ENCODE data around the gene PLXNA4. TPM values are rescaled to one million over a fixed set of nuclear protein-coding genes. Genes with fewer than 3 reads are reported as not detected.

The PLXNA4 gene
- total RNA-seq, 4 donors from 2014 or later, result 0.49 to 7.1 (median 2.0) TPM

DNA sequence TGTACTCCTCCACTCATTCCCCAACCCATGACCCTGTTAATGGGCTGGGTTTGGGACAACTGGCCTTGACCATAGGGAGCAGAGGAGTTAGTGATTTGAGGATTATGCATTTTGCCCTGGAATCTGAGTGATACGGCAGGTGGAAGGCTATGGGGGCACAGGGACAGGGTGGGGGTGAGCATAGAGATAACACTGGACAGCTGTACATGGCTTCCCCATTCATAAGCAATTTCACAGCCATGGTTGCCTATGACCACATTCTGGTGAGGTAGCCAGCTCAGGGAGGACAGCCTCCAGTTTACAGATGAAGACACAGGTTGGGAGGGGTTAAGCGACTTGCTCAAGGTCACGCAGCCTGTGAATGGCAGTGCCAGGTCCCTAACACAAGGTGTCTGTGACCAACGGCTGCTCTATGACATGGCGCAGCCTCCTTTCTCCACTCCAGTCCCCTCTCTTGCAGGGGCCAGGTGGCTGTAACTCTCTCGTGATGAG is 319.5 kb downstream of the PLXNA4 start:
- Histone ChIP-seq H3K4me3 (no peak overlapping the region), H3K27ac (peak overlapping the region in 3 of 4 donors; percentile 75 to 80 (median 79)), H3K9me3 (no peaks in the 10 kb centered on the region), H3K4me1 (peaks cover 0 to 25% (median 0%) of the 10 kb centered on the region in 3 donors), H3K36me3 (no peaks in the 10 kb centered on the region), H3K27me3 (peaks cover 0 to 5% (median 0%) of the 10 kb centered on the region in 4 donors)
- no peak for DNase-seq
- TF ChIP-seq, protein P1, sequence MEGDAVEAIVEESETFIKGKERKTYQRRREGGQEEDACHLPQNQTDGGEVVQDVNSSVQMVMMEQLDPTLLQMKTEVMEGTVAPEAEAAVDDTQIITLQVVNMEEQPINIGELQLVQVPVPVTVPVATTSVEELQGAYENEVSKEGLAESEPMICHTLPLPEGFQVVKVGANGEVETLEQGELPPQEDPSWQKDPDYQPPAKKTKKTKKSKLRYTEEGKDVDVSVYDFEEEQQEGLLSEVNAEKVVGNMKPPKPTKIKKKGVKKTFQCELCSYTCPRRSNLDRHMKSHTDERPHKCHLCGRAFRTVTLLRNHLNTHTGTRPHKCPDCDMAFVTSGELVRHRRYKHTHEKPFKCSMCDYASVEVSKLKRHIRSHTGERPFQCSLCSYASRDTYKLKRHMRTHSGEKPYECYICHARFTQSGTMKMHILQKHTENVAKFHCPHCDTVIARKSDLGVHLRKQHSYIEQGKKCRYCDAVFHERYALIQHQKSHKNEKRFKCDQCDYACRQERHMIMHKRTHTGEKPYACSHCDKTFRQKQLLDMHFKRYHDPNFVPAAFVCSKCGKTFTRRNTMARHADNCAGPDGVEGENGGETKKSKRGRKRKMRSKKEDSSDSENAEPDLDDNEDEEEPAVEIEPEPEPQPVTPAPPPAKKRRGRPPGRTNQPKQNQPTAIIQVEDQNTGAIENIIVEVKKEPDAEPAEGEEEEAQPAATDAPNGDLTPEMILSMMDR (IDR thresholded peaks at IDR 0.05), result no peak
- TF ChIP-seq POLR2A (IDR thresholded peaks at IDR 0.05), result no peak
- 67 to 68% methylated on average over 6 of the region's 6 CpGs for WGBS, 2 donors
- intact Hi-C loops (cut with DNase I), result no loop called here

DNA sequence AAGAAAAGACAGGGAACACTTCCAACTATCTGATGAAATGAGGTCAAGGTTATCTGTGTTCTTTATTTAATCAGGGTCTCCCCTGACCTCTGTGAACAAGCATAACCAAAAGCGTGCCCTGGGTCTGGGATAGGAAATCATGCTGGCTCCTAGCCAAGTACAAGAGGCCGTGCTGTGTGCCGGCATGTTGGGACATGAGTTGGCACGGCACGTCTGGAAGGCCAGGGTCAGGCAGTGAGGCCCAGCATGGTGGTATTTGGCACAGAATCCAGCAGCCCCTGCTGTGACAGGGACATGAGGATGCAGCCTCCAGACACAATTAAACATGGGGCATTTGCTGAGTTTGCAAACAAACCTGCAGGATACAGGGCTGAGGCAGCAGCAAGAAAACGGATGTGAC is 320.4 kb downstream of the PLXNA4 start:
- peaks cover 0 to under 1% (median 0%) of the 10 kb centered on the region in 4 donors for H3K27me3 ChIP-seq
- H3K9me3 ChIP-seq, result no peaks in the 10 kb centered on the region
- peaks cover under 1 to 34% (median 5%) of the 10 kb centered on the region in 3 donors for H3K4me1 ChIP-seq
- 19 to 24% methylated on average over 3 to 6 of the region's 6 CpGs for WGBS, 2 donors
- TF ChIP-seq POLR2A (IDR thresholded peaks at IDR 0.05), result no peak
- TF ChIP-seq, protein P1 (IDR thresholded peaks at IDR 0.05), result no peak
- no peak overlapping the region for H3K4me3 ChIP-seq
- no peaks in the 10 kb centered on the region for H3K36me3 ChIP-seq
- peak overlapping the region; percentile 21 to 80 (median 77) for H3K27ac ChIP-seq
- intact Hi-C loops (cut with DNase I), result no loop called here
- no peak for DNase-seq

DNA sequence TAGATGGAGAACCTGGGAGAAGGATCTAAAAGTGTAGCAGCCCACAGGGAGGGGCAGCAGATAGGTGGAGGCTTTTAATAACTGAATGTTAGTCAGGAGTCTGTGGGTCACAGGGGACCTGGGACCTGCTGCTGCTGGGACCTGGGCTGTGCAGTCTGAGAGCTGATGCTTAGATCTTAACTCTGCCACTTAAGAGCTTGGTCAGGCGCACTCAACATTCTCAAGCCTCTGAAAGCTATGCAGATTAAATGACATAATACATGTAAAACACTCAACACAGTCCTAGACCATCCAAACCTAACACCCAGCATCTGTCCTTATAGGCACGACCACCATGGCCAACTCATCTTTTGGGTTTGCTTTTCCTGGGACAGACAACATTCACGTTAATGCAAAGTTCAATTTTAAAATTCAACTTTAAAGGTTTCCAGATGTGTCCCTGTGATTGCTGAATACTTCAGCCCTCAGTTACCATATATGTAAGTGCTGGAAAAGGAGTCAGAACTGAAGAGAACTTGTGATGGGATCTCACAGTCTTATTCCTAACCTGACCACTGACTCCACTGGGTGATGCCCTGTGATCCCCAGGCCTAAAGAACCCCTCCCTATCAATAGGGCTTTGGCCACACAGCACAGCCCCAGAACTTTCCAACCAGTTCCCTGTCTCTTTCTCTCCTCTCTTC is 321.0 kb downstream of the PLXNA4 start:
- peaks cover 5 to 40% (median 11%) of the 10 kb centered on the region in 3 donors for H3K4me1 ChIP-seq
- H3K27me3 ChIP-seq, result no peaks in the 10 kb centered on the region
- no peak overlapping the region for H3K4me3 ChIP-seq
- no peak for TF ChIP-seq POLR2A (IDR thresholded peaks at IDR 0.05)
- TF ChIP-seq, protein P1 (IDR thresholded peaks at IDR 0.05), result no peak
- DNase-seq, result no peak
- no peaks in the 10 kb centered on the region for H3K9me3 ChIP-seq
- peak overlapping the region; percentile 10 to 80 (median 64) for H3K27ac ChIP-seq
- intact Hi-C loops (cut with DNase I), result no loop called here
- no peaks in the 10 kb centered on the region for H3K36me3 ChIP-seq
- 63 to 68% methylated on average over 2 to 3 of the region's 3 CpGs for WGBS, 2 donors

DNA sequence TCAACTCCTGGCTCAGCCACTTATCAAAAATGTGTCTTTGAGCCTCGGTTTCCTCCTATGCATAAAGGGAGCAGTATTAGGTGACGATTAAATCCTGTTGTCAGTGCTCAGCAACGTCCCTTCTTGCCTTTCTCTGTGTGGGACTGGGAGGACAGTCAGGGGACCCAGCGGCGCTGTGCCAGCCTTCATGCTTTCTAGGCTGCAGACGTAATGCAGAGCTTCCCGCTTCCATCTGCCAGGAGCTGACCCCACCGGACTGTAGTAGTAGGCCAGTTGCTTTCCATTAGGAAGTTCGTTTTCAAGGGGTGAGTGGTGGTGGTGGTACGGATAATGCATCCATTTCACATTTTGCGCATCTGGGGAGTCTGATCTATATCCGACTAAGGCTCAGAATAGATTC is 321.8 kb downstream of the PLXNA4 start:
- Histone ChIP-seq H3K9me3 (no peaks in the 10 kb centered on the region), H3K4me3 (no peak overlapping the region), H3K4me1 (peaks cover 5 to 48% (median 19%) of the 10 kb centered on the region in 3 donors), H3K27me3 (no peaks in the 10 kb centered on the region), H3K27ac (peak overlapping the region in 3 of 4 donors; percentile 48 to 80 (median 79)), H3K36me3 (no peaks in the 10 kb centered on the region)
- WGBS, 2 donors, result 82 to 91% methylated on average over 9 to 11 of the region's 12 CpGs
- intact Hi-C loops (cut with DNase I), result no loop called here
- DNase-seq, result no peak
- TF ChIP-seq, protein P1 (IDR thresholded peaks at IDR 0.05), result no peak
- no peak for TF ChIP-seq POLR2A (IDR thresholded peaks at IDR 0.05)

DNA sequence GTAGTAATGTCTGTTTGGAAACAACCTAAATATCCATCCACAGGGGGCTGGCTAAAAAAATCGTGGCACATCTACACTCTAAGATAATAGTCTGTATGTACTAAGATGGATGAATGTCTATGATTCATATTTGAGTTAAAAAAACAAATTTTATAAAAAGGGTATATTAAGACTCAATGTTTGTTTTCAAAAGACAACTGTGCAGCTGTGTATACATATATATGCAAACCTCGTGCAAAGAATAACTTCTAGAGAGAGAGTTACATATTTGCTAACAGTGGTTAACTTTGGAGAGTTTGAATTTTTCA is 323.5 kb downstream of the PLXNA4 start:
- TF ChIP-seq, protein P1 (IDR thresholded peaks at IDR 0.05), result no peak
- Histone ChIP-seq H3K4me1 (peaks cover 5 to 53% (median 21%) of the 10 kb centered on the region in 3 donors), H3K4me3 (no peak overlapping the region), H3K36me3 (no peaks in the 10 kb centered on the region), H3K9me3 (no peaks in the 10 kb centered on the region), H3K27ac (peak overlapping the region in 2 of 4 donors; percentile 78 to 82), H3K27me3 (no peaks in the 10 kb centered on the region)
- no peak for DNase-seq
- WGBS, 2 donors, result 10 to 15% methylated on average over 2 of the region's 2 CpGs
- intact Hi-C loops (cut with DNase I), result no loop called here
